HepG2 (cell line): ENCODE measurements around the gene STX4. TPM values are rescaled to one million over a fixed set of nuclear protein-coding genes. Genes with fewer than 3 reads are reported as not detected.

Experiments used
- AKAP8 ChIP-seq: sonication (generic); formaldehyde crosslinking; IDR thresholded peaks from 2 replicates; pipeline ENCODE4 v1.5.1; 2020; ENCODE audit warnings: mild to moderate bottlenecking, missing genetic modification reagents
- BHLHE40 ChIP-seq: IDR thresholded peaks from 2 replicates; pipeline ENCODE4 v1.6.1; 2011; ENCODE audit warnings: low read length, improper control_type of control experiment
- NR2F1 ChIP-seq, 2 experiments: fragments of 450-650 bp in 1 of 2; formaldehyde crosslinking in 1 of 2; IDR thresholded peaks; 2 replicates each; pipeline versions ENCODE4 v1.5.0 to v1.6.1; 2016 to 2020; ENCODE audit warnings: mild to moderate bottlenecking in 1 of 2, missing compliant biosample characterization in 1 of 2, missing genetic modification reagents in 1 of 2, moderate library complexity in 1 of 2
- RFXAP ChIP-seq: sonication (generic); formaldehyde crosslinking; IDR thresholded peaks from 2 replicates; pipeline ENCODE4 v1.4.0; 2020; ENCODE audit warnings: missing genetic modification reagents, borderline replicate concordance
- RXRA ChIP-seq: sonication (generic); formaldehyde crosslinking; IDR thresholded peaks from 2 replicates; pipeline ENCODE4 v1.5.1; 2020; ENCODE audit warnings: missing genetic modification reagents
- SAFB2 ChIP-seq: sonication (generic); formaldehyde crosslinking; IDR thresholded peaks from 2 replicates; pipeline ENCODE4 v1.5.1; 2020; ENCODE audit warnings: missing genetic modification reagents, low read depth, mild to moderate bottlenecking, borderline replicate concordance
- SIN3B ChIP-seq: fragments of 150-350 bp; IDR thresholded peaks from 2 replicates; pipeline ENCODE4 v1.6.1; 2014; ENCODE audit warnings: low read length
- SP5 ChIP-seq: IDR thresholded peaks from 2 replicates; pipeline ENCODE4 v1.6.1; 2016; ENCODE audit warnings: low read depth, borderline replicate concordance
- ZFP82 ChIP-seq: sonication (generic); formaldehyde crosslinking; IDR thresholded peaks from 2 replicates; pipeline ENCODE4 v1.5.1; 2020; ENCODE audit warnings: mild to moderate bottlenecking, missing genetic modification reagents, borderline replicate concordance
- ZNF121 ChIP-seq: sonication (generic); formaldehyde crosslinking; IDR thresholded peaks from 2 replicates; pipeline ENCODE4 v1.5.0; 2020; ENCODE audit warnings: mild to moderate bottlenecking, missing genetic modification reagents
- ZNF253 ChIP-seq: sonication (generic); formaldehyde crosslinking; IDR thresholded peaks from 2 replicates; pipeline ENCODE4 v1.8.0; 2022; ENCODE audit warnings: mild to moderate bottlenecking, missing genetic modification reagents, borderline replicate concordance
- ZNF350 ChIP-seq: sonication (generic); formaldehyde crosslinking; IDR thresholded peaks from 2 replicates; pipeline ENCODE4 v1.4.0; 2020; ENCODE audit warnings: mild to moderate bottlenecking, low read depth, missing genetic modification reagents, borderline replicate concordance
- ZNF382 ChIP-seq: sonication (generic); formaldehyde crosslinking; IDR thresholded peaks from 2 replicates; pipeline ENCODE4 v1.5.0; 2020; ENCODE audit warnings: missing genetic modification reagents, mild to moderate bottlenecking, borderline replicate concordance
- ZNF496 ChIP-seq: sonication (generic); formaldehyde crosslinking; IDR thresholded peaks from 2 replicates; pipeline ENCODE4 v1.8.1; 2023; ENCODE audit warnings: mild to moderate bottlenecking, moderate library complexity, missing genetic modification reagents; ENCODE audit not compliant: insufficient replicate concordance
- ZNF737 ChIP-seq: sonication (generic); formaldehyde crosslinking; IDR thresholded peaks from 2 replicates; pipeline ENCODE4 v1.5.0; 2020; ENCODE audit warnings: missing genetic modification reagents, mild to moderate bottlenecking, borderline replicate concordance
- ZNF879 ChIP-seq: sonication (generic); formaldehyde crosslinking; IDR thresholded peaks from 2 replicates; pipeline ENCODE4 v1.8.1; 2023; ENCODE audit warnings: missing genetic modification reagents
- polyA plus RNA-seq, 8 experiments: library from polyadenylated mRNA; depleted of rRNA in 3 of 8; stranded (reverse) in 7 of 8; unstranded in 1 of 8; fragments of >200 nt; fragmentation: Illumina TruSeq in 4 of 8; extraction: Trizol in 4 of 8; gene quantifications; 2 replicates each; pipeline versions ENCODE4 v1.2.1 to v1.2.3, GENCODE V29; 2011 to 2016; ENCODE audit warnings: low read depth in 4 of 8, missing spikeins in 1 of 8, mixed read lengths in 1 of 8; ENCODE audit not compliant: insufficient read depth in 1 of 8
- total RNA-seq, 5 experiments: library from RNA; depleted of rRNA; stranded (reverse); fragments of >200 nt; fragmentation: Illumina TruSeq; extraction: Trizol; gene quantifications; 2 replicates each; pipeline ENCODE4 v1.2.3, GENCODE V29; 2016; ENCODE audit warnings: low read depth in 1 of 5
- TF ChIP-seq, protein P1 (sequence below): sonication (generic); formaldehyde crosslinking; IDR thresholded peaks from 2 replicates; pipeline ENCODE4 v1.4.0; 2020; ENCODE audit warnings: missing genetic modification reagents, borderline replicate concordance
- TF ChIP-seq, protein P2 (sequence below): sonication (generic); formaldehyde crosslinking; conservative IDR thresholded peaks from 2 replicates; pipeline ENCODE4 v1.4.0; 2020; ENCODE audit warnings: missing genetic modification reagents
- TF ChIP-seq, protein P3 (sequence below), 2 experiments: sonication (generic) in 1 of 2; formaldehyde crosslinking in 1 of 2; IDR thresholded peaks; 2 replicates each; pipeline versions ENCODE4 v1.4.0 to v1.6.1; 2018 to 2020; ENCODE audit warnings: missing genetic modification reagents in 2 of 2, borderline replicate concordance in 1 of 2, low read depth in 1 of 2, mild to moderate bottlenecking in 1 of 2, missing biosample characterization in 1 of 2

The STX4 gene
- total and polyA plus RNA-seq, 2 of the 13 experiments (the other 11 are each of a cell fraction or from before 2014, with no cell fraction given), result 29.2 to 34.6 TPM

DNA sequence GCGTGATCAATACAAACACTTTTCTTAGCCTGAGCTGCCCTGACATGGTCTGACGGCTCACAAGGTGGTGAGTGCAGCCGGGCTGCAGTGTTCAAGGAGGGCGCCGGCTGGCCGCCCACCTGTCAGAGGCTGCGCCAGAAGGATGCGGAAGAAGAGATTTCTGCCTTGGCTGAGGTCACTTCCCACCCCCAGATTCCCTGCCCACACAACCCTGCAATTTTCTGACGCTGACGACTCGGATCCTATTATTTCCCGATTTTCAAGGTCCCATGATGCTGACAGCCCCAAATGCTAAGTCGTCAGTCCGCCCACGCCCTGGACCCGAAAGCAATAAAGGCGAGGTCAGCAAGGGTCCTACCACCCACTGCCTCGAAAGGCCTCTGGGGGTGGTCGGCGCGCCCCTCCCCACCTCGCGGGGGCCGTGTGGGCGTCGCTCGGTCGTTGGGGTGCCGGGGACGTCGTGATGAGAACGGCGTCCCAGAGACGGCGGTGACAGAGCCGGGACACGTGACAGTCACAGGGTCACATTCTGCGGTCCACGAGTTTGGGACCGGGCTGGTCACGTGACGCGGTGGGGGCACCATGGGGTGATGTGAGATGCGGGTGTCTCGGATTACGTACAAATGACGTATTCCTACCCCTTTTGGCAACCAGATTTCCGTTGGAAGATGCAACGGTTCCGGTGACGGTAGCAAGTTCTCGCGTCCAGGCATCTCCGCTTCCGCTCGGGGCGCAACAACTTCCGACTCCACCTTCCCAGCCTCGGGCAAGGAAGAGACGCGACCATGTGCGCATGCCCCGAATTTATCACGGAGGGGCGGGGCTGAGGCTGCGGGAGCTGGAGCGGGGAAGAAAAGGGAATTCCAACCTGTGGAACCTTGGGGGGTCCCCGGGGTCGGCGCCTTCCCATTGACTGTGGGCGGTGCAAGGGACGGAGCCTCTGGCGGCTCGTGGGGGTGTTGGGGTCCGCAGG, at the start of gene STX4 (continued):
- TF ChIP-seq, protein P1, sequence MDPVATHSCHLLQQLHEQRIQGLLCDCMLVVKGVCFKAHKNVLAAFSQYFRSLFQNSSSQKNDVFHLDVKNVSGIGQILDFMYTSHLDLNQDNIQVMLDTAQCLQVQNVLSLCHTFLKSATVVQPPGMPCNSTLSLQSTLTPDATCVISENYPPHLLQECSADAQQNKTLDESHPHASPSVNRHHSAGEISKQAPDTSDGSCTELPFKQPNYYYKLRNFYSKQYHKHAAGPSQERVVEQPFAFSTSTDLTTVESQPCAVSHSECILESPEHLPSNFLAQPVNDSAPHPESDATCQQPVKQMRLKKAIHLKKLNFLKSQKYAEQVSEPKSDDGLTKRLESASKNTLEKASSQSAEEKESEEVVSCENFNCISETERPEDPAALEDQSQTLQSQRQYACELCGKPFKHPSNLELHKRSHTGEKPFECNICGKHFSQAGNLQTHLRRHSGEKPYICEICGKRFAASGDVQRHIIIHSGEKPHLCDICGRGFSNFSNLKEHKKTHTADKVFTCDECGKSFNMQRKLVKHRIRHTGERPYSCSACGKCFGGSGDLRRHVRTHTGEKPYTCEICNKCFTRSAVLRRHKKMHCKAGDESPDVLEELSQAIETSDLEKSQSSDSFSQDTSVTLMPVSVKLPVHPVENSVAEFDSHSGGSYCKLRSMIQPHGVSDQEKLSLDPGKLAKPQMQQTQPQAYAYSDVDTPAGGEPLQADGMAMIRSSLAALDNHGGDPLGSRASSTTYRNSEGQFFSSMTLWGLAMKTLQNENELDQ, result no peak
- TF ChIP-seq NR2F1 (CRISPR knock-in tag; IDR thresholded peaks at IDR 0.05) (peak in 1 of 2 experiments; percentile 1; a peak in 1 of 4 replicates), ZNF737 (CRISPR knock-in tag) (peak; percentile 82; the same call in 1 of the 2 replicates), SP5 (CRISPR knock-in tag) (peak; percentile 65), ZNF350 (peak; percentile 95), RXRA (CRISPR knock-in tag) (peak; percentile 78), ZFP82 (CRISPR knock-in tag) (peak; percentile 16; the same call in 1 of the 2 replicates), ZNF253 (CRISPR knock-in tag) (0 out of 2 replicates have a peak, but pooled peaks have one; percentile 81), SIN3B (peak; percentile 61; the same call in 1 of the 2 replicates), SAFB2 (peak; percentile 91), BHLHE40 (peak; percentile 92), AKAP8 (CRISPR knock-in tag) (peak; percentile 32; the same call in 1 of the 2 replicates), ZNF879 (CRISPR knock-in tag) (no peak), ZNF121 (no peak; the same call in 1 of the 2 replicates), ZNF382 (CRISPR knock-in tag) (no peak), RFXAP (peak; percentile 64; the same call in 1 of the 2 replicates), ZNF496 (CRISPR knock-in tag) (no peak)
- TF ChIP-seq, protein P2, sequence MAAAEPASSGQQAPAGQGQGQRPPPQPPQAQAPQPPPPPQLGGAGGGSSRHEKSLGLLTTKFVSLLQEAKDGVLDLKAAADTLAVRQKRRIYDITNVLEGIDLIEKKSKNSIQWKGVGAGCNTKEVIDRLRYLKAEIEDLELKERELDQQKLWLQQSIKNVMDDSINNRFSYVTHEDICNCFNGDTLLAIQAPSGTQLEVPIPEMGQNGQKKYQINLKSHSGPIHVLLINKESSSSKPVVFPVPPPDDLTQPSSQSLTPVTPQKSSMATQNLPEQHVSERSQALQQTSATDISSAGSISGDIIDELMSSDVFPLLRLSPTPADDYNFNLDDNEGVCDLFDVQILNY, result no peak; the same call in 1 of the 2 replicates
- TF ChIP-seq, protein P3, sequence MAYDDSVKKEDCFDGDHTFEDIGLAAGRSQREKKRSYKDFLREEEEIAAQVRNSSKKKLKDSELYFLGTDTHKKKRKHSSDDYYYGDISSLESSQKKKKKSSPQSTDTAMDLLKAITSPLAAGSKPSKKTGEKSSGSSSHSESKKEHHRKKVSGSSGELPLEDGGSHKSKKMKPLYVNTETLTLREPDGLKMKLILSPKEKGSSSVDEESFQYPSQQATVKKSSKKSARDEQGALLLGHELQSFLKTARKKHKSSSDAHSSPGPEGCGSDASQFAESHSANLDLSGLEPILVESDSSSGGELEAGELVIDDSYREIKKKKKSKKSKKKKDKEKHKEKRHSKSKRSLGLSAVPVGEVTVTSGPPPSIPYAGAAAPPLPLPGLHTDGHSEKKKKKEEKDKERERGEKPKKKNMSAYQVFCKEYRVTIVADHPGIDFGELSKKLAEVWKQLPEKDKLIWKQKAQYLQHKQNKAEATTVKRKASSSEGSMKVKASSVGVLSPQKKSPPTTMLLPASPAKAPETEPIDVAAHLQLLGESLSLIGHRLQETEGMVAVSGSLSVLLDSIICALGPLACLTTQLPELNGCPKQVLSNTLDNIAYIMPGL (CRISPR knock-in tag; IDR thresholded peaks at IDR 0.05; ENCODE audit: borderline replicate concordance in 1 of 2, low read depth in 1 of 2), result peak; percentile 58 to 72; a peak in 3 of 4 replicates
